Neural cell (in vitro differentiated cells): ENCODE results near the gene CTNNBL1.

ENCODE experiments used
- CTCF ChIP-seq: fragments of 450-650 bp; IDR thresholded peaks from 2 replicates; pipeline ENCODE4 v1.5.1; 2014; ENCODE audit warnings: antibody characterized with exemption, mild to moderate bottlenecking, moderate library complexity; ENCODE audit not compliant: poor library complexity, severe bottlenecking
- EP300 ChIP-seq: fragments of 450-650 bp; conservative IDR thresholded peaks from 2 replicates; pipeline ENCODE4 v1.6.1; 2014; ENCODE audit warnings: antibody characterized with exemption, mild to moderate bottlenecking, moderate library complexity; ENCODE audit not compliant: poor library complexity, severe bottlenecking
- EZH2 ChIP-seq: fragments of 200-600, 300-800 bp; shearing (Covaris generic), sonication (generic); IDR thresholded peaks from 2 replicates; pipeline ENCODE4 v1.6.1; 2014; ENCODE audit warnings: antibody characterized with exemption, low read length, borderline replicate concordance, mild to moderate bottlenecking; ENCODE audit not compliant: insufficient read depth, poor library complexity, severe bottlenecking
- MXI1 ChIP-seq: fragments of 450-650 bp; conservative IDR thresholded peaks from 2 replicates; pipeline ENCODE4 v1.6.1; 2014; ENCODE audit warnings: antibody characterized with exemption, mild to moderate bottlenecking; ENCODE audit not compliant: poor library complexity, severe bottlenecking
- RAD21 ChIP-seq: fragments of 450-650 bp; conservative IDR thresholded peaks from 2 replicates; pipeline ENCODE4 v1.6.1; 2014; ENCODE audit warnings: antibody characterized with exemption, mild to moderate bottlenecking, moderate library complexity
- REST ChIP-seq: IDR thresholded peaks from 2 replicates; pipeline ENCODE4 v1.6.1; 2012; ENCODE audit warnings: borderline replicate concordance

- TF ChIP-seq CTCF (no peak), RAD21 (no peak), EZH2 (no peak), EP300 (no peak), REST (no peak), MXI1 (no peak)
These were observed 226.4 kb downstream of the CTNNBL1 start for GRCh38 chr20:37920270-37920669.
